ENCODE results near the gene CFAP107. TPM values are rescaled to one million over a fixed set of nuclear protein-coding genes. Genes with fewer than 3 reads are reported as not detected.
"Not testable (repeated sequence)": the region's sequence is repeated elsewhere in the genome, so short reads cannot be mapped to it uniquely, and the experiment has no call there.

The CFAP107 gene
- total RNA-seq, 2 experiments from 2014 or later = not detected

DNA sequence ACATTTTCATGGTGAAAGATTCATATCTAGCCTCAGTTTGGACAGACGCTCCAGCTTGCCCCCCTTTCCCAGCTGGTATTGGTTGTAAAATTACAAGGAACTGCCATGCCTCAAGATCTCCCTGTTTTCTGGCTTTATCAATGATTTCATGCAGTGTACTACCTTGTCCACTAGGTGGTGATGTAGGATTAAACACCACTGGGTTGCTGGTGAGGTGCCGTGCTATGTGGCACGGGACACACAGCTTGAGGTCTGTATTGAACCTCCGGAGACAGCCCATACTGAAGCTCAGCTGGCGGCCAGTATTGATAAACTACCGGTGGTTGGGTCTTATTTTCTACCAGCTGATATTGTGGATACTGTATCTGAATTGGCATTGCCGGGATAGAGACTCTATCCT lies 37.8 kb downstream of the CFAP107 start:
- H3K36me3 Mint-ChIP-seq, DNase-seq, H3K4me3 Mint-ChIP-seq, H3K27me3 Mint-ChIP-seq, H3K27ac Mint-ChIP-seq, H3K4me1 Mint-ChIP-seq: not testable (repeated sequence)
- H3K9me3 Mint-ChIP-seq = peaks cover 18% of the 10 kb centered on the region

DNA sequence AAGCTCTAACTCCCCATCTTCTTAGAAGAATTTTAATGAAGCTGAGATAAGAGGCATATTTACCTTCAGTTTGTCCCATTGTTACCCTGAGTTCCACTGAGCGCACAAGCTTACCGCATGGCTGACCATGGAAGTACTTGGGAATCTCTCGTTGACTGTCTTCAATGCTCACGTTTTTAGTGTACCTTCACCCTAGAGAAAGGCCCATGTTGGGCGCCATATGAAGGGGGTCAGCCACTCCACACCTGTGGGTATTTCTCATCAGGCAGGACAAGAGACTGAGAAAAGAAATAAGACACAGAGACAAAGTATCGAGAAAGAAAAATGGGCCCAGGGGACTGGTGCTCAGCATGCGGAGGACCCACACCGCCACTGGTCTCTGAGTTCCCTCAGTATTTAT lies 38.7 kb downstream of the CFAP107 start:
- not testable (repeated sequence) for H3K4me3 Mint-ChIP-seq, H3K27me3 Mint-ChIP-seq, H3K27ac Mint-ChIP-seq, DNase-seq, H3K36me3 Mint-ChIP-seq, H3K4me1 Mint-ChIP-seq
- peaks cover 18% of the 10 kb centered on the region for H3K9me3 Mint-ChIP-seq

GRCh38 chr1:12791097-12791496 lies 45.1 kb downstream of the CFAP107 start, which contains the start of gene PRAMEF1:
TSS of gene PRAMEF1 (plus strand) at chr1:12791397. CDS start at chr1:12793228, 1,831 bp downstream.
- DNase-seq, H3K27me3 Mint-ChIP-seq, H3K4me1 Mint-ChIP-seq, H3K36me3 Mint-ChIP-seq, H3K9me3 Mint-ChIP-seq, H3K4me3 Mint-ChIP-seq, H3K27ac Mint-ChIP-seq: not testable (repeated sequence)

DNA sequence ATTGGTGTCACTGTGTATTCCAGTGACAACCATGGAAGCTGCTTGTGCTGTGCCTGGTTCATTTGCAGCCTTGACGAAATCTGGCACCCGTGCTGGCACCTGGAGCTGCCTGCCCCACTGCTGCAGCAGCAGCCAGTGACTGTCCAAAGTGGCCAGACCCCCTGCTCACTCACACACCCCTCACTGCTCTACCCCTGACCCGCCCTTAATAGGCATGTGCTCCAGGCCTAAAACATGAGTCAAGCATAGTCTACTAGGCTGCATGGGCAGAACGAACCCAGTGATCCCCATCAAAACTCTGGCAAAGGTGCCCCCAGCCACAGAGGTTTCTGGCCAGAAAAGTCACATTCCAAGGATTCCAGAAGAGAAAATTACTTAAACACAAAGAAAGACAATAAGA lies 52.9 kb downstream of the CFAP107 start:
- Mint-ChIP-seq H3K4me3 (no peak overlapping the region), H3K27ac (no peak overlapping the region), H3K4me1 (no peaks in the 10 kb centered on the region), H3K27me3 (peaks cover 4% of the 10 kb centered on the region), H3K36me3 (no peaks in the 10 kb centered on the region), H3K9me3 (peaks cover 4% of the 10 kb centered on the region)
- no peak for DNase-seq

- Mint-ChIP-seq H3K36me3 (no peaks in the 10 kb centered on the region), H3K27me3 (peaks cover 9% of the 10 kb centered on the region), H3K9me3 (peaks cover 5% of the 10 kb centered on the region), H3K4me1 (no peaks in the 10 kb centered on the region), H3K27ac (no peak overlapping the region), H3K4me3 (no peak overlapping the region)
- no peak for DNase-seq
Measured at GRCh38 chr1:12799730-12800129, 53.7 kb downstream of the CFAP107 start.

DNA sequence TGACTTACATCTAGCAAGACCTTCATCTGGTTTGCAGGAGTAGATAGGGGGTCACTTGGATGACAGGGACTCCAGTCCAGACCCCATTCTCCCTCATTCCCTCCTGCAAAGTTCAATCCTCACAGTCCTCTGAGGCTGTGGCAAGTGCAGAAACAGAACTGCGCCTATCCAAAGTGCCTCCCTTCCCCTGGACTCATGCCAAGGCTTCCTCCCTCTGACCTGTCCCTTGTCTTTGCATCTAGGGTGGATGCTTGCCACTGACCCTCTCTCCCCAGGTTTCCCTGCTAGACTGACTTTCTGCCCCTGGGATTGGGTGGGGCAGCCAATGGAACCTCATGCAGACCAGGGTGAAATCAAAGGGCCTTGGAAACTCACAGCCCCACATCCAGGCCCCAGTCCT lies 63.9 kb downstream of the CFAP107 start:
- Mint-ChIP-seq H3K27me3 (peaks cover 17% of the 10 kb centered on the region), H3K27ac (no peak overlapping the region), H3K4me1 (no peaks in the 10 kb centered on the region), H3K4me3 (no peak overlapping the region), H3K9me3 (peaks cover 7% of the 10 kb centered on the region), H3K36me3 (no peaks in the 10 kb centered on the region)
- no peak for DNase-seq

GRCh38 chr1:12810691-12811408 lies 64.8 kb downstream of the CFAP107 start:
- Mint-ChIP-seq H3K9me3 (peaks cover 3% of the 10 kb centered on the region), H3K36me3 (no peaks in the 10 kb centered on the region), H3K4me1 (no peaks in the 10 kb centered on the region), H3K27me3 (peaks cover 15% of the 10 kb centered on the region), H3K4me3 (no peak overlapping the region), H3K27ac (no peak overlapping the region)
- DNase-seq = no peak

- H3K4me1 Mint-ChIP-seq = no peaks in the 10 kb centered on the region
Measured at GRCh38 chr1:12811409-12811784, 65.4 kb downstream of the CFAP107 start.

More at GRCh38 chr1:12811409-12811784, 65.4 kb downstream of the CFAP107 start:
- no peak for DNase-seq
- Mint-ChIP-seq H3K4me3 (no peak overlapping the region), H3K36me3 (no peaks in the 10 kb centered on the region), H3K27ac (no peak overlapping the region), H3K9me3 (peaks cover 3% of the 10 kb centered on the region), H3K27me3 (peaks cover 18% of the 10 kb centered on the region)

Other genes with a start within 250 kb of the CFAP107 start
- gene DHRS3, start 128.0 kb upstream of the CFAP107 start, total RNA-seq = 100 to 1,000 TPM; 163 to 167 TPM
- not detected for gene AADACL4, start 102.1 kb upstream of the CFAP107 start, total RNA-seq
- gene AADACL3, start 30.1 kb upstream of the CFAP107 start, total RNA-seq = not detected
- not detected for gene PRAMEF12, start 27.5 kb downstream of the CFAP107 start, total RNA-seq
- gene PRAMEF1, start 45.2 kb downstream of the CFAP107 start, total RNA-seq = not detected
- gene PRAMEF11, start 85.2 kb downstream of the CFAP107 start, total RNA-seq = not detected
- not detected for gene HNRNPCL1, start 102.5 kb downstream of the CFAP107 start, total RNA-seq
- gene PRAMEF2, start 110.9 kb downstream of the CFAP107 start, total RNA-seq = not detected
- not detected for gene PRAMEF4, start 140.0 kb downstream of the CFAP107 start, total RNA-seq
- not detected for gene PRAMEF10, start 152.1 kb downstream of the CFAP107 start, total RNA-seq
- gene PRAMEF7, start 170.4 kb downstream of the CFAP107 start, total RNA-seq = not detected
- not detected for gene PRAMEF6, start 201.4 kb downstream of the CFAP107 start, total RNA-seq